ENCODE measurements around the gene BRD3OS.
"Not testable (repeated sequence)": the region's sequence is repeated elsewhere in the genome, so short reads cannot be mapped to it uniquely, and the experiment has no call there.

The BRD3OS gene

GRCh38 chr9:134066526-134066912, 41.2 kb downstream of the BRD3OS start:
- peak; percentile 26 for DNase-seq

GRCh38 chr9:134066913-134067851, 41.9 kb downstream of the BRD3OS start:
- peak; percentile 38 for DNase-seq

DNA sequence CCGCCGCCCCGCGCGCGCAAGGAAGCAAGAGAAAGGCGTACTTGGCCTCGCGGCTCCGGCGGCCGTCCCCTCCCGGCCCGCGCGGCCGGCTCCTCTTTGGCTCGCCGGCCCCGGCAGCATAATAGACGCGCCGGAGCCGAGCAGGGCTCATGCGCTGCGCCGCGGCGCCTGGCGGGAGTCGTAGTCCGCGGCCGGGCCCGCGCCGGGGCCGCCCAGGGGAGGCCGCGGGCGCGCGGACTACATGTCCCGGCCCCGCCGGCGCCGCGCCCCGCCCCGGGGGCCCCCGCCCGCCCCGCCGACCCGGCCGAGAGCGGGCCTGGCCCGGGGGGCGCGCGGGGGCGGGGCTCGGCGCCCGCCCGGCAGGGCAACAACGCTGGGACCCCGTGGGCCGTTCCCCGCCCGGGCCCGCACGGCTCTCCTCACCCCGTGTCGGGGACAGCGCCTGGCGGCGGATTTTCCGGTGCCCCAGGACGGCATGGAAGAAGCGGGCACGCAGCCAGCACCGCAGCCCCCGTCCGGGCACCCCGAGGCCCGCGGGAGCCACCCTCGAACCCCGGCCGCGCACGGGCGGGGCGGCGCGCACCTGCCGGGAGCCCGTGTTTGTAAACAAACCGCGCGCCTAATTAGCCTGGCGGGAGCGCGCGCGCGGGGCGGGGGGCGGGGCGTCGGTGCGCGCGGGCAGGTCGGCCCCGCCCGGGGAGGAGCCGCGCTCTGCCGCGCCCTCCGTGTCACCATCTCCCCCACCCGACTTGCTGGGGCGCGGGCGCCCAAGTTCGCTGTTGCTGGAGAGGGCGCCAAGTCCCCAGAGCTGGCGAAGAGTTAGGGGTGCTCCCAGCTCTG, 42.8 kb downstream of the BRD3OS start, which contains the start of gene BRD3:
Gene BRD3 (minus strand): TSS at position 123 of the 840 bp plus-strand sequence. CDS start 14,549 bp downstream, outside the sequence.
- peak; percentile 90 for DNase-seq

DNA sequence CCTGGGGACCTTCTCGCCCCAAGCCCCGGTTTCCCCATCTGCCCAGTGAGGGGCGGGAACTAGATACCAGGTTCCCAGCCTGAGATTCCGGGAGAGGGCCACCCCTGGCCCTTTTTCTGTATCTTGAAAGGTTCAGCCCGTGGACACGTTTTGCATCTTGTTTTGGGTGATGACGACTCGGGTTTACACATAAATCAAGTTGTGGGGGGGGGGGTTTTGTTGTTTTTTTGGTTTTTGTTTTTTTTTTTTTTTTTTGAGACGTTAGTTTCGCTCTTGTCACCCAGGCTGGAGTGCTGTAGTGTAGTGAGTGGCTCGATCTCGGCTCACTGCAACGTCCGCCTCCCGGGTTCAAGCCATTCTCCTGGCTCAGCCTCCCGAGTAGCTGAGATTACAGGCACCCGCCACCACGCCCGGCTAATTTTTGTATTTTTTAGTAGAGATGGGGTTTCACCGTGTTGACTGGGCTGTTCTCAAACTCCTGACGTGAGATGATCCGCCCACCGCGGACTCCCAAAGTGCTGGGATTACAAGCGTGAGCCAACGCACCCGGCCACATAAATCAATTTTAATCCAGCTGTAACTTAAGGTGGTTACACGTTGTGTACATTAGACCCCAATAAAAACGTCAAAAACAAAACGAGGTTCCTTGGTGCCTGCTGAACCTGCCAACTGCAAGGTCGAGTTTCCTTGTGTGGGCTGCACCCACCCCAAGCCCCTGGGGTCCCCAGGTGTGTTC, 43.6 kb downstream of the BRD3OS start:
- no peak for DNase-seq

DNA sequence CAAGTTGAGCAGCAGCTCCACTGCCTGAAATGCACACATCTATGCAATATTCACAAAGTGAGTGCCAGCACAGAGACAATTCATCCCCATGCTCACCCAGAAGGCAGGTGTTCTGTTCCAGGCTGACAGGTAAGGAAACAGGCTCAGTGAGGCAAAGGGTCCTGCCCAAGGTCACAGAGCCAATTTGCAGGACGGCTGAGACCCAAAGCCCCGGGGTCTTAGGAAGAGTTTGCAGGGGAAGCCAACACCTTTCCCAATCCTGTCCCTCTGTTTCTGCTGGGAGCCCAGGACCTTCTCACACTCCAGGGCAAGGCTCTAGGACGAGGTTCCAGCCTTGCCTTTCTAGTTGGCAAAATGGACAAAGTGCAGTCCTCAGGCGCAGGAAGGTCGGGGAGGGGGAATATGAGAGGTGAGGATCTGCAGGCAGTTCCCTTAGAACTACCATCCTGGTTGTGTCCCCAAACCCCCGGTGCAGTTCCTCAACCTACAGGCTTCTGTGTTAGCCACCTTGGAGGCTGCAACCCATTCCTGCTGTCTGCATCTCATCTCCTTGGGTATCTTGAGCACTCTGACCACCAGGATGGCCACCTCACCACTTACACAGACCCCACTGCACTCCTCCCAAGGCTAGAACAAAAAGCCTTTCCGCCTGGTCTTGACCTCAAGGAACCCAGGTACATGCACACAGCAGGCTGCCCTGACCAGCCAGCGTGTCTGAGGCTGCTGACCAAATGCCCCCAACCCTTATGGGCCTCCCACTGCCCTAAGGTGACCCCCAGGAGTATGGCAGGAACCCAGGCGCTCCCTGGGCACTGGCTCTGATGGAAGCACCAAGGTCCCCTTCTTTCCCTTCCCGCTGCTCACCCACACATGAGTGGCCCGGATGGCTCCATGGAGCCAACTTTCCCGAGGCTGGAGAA, 44.5 kb downstream of the BRD3OS start:
- no peak for DNase-seq

DNA sequence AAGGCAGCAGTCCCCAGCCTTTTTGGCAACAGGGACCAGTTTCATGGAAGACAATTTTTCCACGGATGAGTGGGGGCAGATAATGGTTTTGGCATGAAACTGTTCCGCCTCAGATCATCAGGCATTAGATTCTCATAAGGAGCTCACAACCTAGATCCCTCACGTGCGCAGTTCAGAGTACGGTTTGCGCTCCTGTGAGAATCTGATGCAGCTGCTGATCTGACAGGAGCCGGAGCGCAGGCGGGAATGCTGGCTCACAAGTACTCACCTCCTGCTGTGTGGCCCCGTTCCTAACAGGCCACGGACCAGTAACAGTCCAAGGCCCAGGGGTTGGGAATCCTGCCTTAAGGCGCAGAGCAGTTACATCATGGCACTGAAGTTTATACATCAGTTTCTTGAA, 45.9 kb downstream of the BRD3OS start:
- DNase-seq, result no peak

DNA sequence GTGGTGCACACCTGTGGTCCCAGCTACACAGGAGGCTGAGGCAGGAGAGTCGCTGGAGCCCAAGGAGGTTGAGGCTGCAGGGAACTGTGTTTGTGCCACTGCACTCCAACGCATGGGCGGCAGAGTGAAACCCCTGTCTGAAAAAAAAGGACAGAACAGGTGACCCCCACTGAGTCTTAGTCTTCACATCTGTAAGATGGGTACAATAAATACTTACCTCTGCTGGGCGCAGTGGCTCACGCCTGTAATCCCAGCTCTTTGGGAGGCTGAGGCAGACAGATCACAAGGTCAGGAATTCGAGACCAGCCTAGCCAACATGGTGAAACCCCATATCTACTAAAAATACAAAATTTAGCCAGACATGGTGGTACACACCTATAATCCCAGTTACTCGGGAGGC, 47.4 kb downstream of the BRD3OS start:
- not testable (repeated sequence) for DNase-seq

DNA sequence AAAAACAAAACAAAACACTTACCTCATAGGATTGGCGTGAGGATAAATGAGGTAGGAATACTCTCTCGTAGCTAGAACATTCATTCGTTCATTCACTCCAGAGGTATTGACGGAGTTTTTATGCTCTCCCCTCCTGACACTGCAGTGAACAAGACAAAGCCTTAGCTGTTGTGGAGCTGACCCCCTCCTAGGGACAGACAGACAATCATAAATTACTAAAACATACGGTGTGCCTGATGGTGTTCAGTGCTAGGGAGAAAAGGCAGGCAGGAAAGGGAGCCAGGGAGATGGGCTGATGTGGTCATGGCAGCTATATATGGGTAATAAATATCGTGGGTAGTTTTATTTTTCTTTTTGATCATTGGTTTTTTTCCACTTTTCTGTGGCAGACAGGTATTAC, 48.2 kb downstream of the BRD3OS start:
- DNase-seq, result no peak

DNA sequence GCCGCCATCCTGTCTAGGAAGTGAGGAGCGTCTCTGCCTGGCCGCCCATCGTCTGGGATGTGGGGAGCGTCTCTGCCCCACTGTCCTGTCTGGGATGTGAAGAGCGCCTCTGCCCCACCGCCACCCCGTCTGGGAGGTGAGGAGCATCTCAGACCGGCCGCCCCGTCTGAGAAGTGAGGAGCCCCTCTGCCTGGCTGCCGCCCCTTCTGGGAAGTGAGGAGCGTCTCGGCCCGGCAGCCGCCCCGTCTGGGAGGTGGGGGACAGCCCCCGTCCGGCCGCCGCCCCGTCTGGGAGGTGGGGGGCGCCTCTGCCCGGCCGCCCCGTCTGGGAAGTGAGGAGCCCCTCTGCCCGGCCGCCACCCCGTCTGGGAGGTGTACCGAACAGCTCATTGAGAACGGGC, 50.4 kb downstream of the BRD3OS start:
- not testable (repeated sequence) for DNase-seq

GRCh38 chr9:134076644-134077043, 51.4 kb downstream of the BRD3OS start:
- no peak for DNase-seq
